Neural progenitor cell (in vitro differentiated cells): ENCODE measurements around the gene CDCA8. TPM values are rescaled to one million over a fixed set of nuclear protein-coding genes. Genes with fewer than 3 reads are reported as not detected.

Experiments used
- DNase-seq: peaks from one replicate; pipeline ENCODE4 v3.0.0-alpha.2; 2016; ENCODE audit warnings: low spot score
- H2AFZ ChIP-seq: fragments of 200-600 bp; sonication (generic); replicated peaks from 2 replicates; pipeline ENCODE4 v1.6.1; 2016; ENCODE audit warnings: antibody characterized with exemption
- H3F3A ChIP-seq: fragments of 200-600 bp; sonication (generic); 2 replicates; pipeline ENCODE4 v1.6.1; 2016; ENCODE audit warnings: antibody characterized with exemption, low read depth
- H3K27ac ChIP-seq: fragments of 200-600 bp; sonication (generic); 2 replicates; pipeline ENCODE4 v1.5.1; 2016; ENCODE audit warnings: mild to moderate bottlenecking
- H3K27me3 ChIP-seq: fragments of 200-600 bp; sonication (generic); 2 replicates; pipeline ENCODE4 v1.6.1; 2016; ENCODE audit warnings: mild to moderate bottlenecking, moderate library complexity
- H3K36me3 ChIP-seq: fragments of 200-600 bp; sonication (generic); 2 replicates; pipeline ENCODE4 v1.5.1; 2016
- H3K4me1 ChIP-seq: fragments of 200-600 bp; sonication (generic); 2 replicates; pipeline ENCODE4 v1.6.1; 2016; ENCODE audit warnings: mixed run types
- H3K4me2 ChIP-seq: fragments of 200-600 bp; sonication (generic); 2 replicates; pipeline ENCODE4 v1.6.1; 2016
- H3K4me3 ChIP-seq: fragments of 200-600 bp; sonication (generic); 2 replicates; pipeline ENCODE4 v1.5.1; 2016
- H3K79me2 ChIP-seq: fragments of 200-600 bp; sonication (generic); 2 replicates; pipeline ENCODE4 v1.6.1; 2016; ENCODE audit warnings: low read depth
- H3K9ac ChIP-seq: fragments of 200-600 bp; sonication (generic); 2 replicates; pipeline ENCODE4 v1.6.1; 2016
- H3K9me3 ChIP-seq: fragments of 200-600 bp; sonication (generic); 2 replicates; pipeline ENCODE4 v1.5.1; 2016; ENCODE audit warnings: low read depth
- H4K20me1 ChIP-seq: fragments of 200-600 bp; sonication (generic); 2 replicates; pipeline ENCODE4 v1.6.1; 2016; ENCODE audit warnings: low read depth
- H3K27ac Mint-ChIP-seq: 3 replicates; pipeline ENCODE4 v1.8.0; 2021; ENCODE audit warnings: mixed read lengths
- H3K27me3 Mint-ChIP-seq: 2 replicates; pipeline ENCODE4 v1.8.0; 2022; ENCODE audit warnings: low read depth, mild to moderate bottlenecking, inconsistent platforms, moderate library complexity, mixed read lengths; ENCODE audit not compliant: insufficient read depth
- H3K36me3 Mint-ChIP-seq: 3 replicates; pipeline ENCODE4 v1.8.0; 2021; ENCODE audit warnings: mixed read lengths
- H3K4me1 Mint-ChIP-seq: 3 replicates; pipeline ENCODE4 v1.8.0; 2021; ENCODE audit warnings: mixed read lengths
- H3K4me3 Mint-ChIP-seq: 3 replicates; pipeline ENCODE4 v1.8.0; 2021; ENCODE audit warnings: mild to moderate bottlenecking, moderate library complexity, mixed read lengths
- H3K9me3 Mint-ChIP-seq: 3 replicates; pipeline ENCODE4 v1.8.0; 2020; ENCODE audit warnings: mixed read lengths
- CTCF ChIP-seq: fragments of 200-600 bp; sonication (generic); IDR thresholded peaks from 2 replicates; pipeline ENCODE4 v1.5.1; 2017; ENCODE audit warnings: antibody characterized with exemption, mild to moderate bottlenecking
- EZH2 ChIP-seq: fragments of 200-600 bp; sonication (generic); IDR thresholded peaks from 2 replicates; pipeline ENCODE4 v1.6.1; 2017; ENCODE audit warnings: antibody characterized with exemption, mild to moderate bottlenecking, moderate library complexity
- EZH2phosphoT487 ChIP-seq: fragments of 200-600 bp; sonication (generic); IDR thresholded peaks from 2 replicates; pipeline ENCODE4 v1.6.1; 2017; ENCODE audit warnings: antibody characterized with exemption
- total RNA-seq: library from RNA; depleted of rRNA; stranded (reverse); fragments of >200 nt; gene quantifications from 2 replicates; pipeline ENCODE4 v1.2.3, GENCODE V29; 2015; ENCODE audit warnings: low replicate concordance

Gene CDCA8
- total RNA-seq, 1 donor from 2014 or later: 49.3 TPM

GRCh38 chr1:37660664-37661063 is 31.7 kb upstream of the CDCA8 start:
- H3K27me3 ChIP-seq: peaks cover 5% of the 10 kb centered on the region
- no peaks in the 10 kb centered on the region for H3K9me3 ChIP-seq
- peaks cover 70% of the 10 kb centered on the region for H3K4me1 Mint-ChIP-seq
- H2AFZ ChIP-seq: no peak overlapping the region
- no peaks in the 10 kb centered on the region for H3K9me3 Mint-ChIP-seq
- no peaks in the 10 kb centered on the region for H3K36me3 ChIP-seq
- peak overlapping the region; percentile 70 for H3K4me2 ChIP-seq
- H3K27ac Mint-ChIP-seq: peak overlapping the region; percentile 88
- DNase-seq: peak; percentile 48
- peaks cover 22% of the 10 kb centered on the region for H3F3A ChIP-seq
- no peaks in the 10 kb centered on the region for H4K20me1 ChIP-seq
- peak overlapping the region; percentile 65 for H3K4me3 Mint-ChIP-seq
- H3K9ac ChIP-seq: no peak overlapping the region
- no peaks in the 10 kb centered on the region for H3K36me3 Mint-ChIP-seq
- no peak overlapping the region for H3K27ac ChIP-seq
- peak overlapping the region; percentile 7 for H3K4me3 ChIP-seq
- peaks cover 12% of the 10 kb centered on the region for H3K27me3 Mint-ChIP-seq
- H3K4me1 ChIP-seq: peaks cover 29% of the 10 kb centered on the region
- no peak for TF ChIP-seq EZH2phosphoT487
- TF ChIP-seq EZH2: no peak
- TF ChIP-seq CTCF: no peak
- H3K79me2 ChIP-seq: no peaks in the 10 kb centered on the region

GRCh38 chr1:37661401-37661800 is 30.9 kb upstream of the CDCA8 start:
- Histone ChIP-seq H4K20me1 (no peaks in the 10 kb centered on the region), H3K79me2 (no peaks in the 10 kb centered on the region), H2AFZ (no peak overlapping the region), H3K27me3 (peaks cover 5% of the 10 kb centered on the region), H3F3A (peaks cover 22% of the 10 kb centered on the region), H3K27ac (no peak overlapping the region), H3K4me3 (no peak overlapping the region), H3K9me3 (no peaks in the 10 kb centered on the region), H3K4me2 (no peak overlapping the region), H3K4me1 (peaks cover 29% of the 10 kb centered on the region), H3K9ac (no peak overlapping the region), H3K36me3 (no peaks in the 10 kb centered on the region)
- no peaks in the 10 kb centered on the region for H3K9me3 Mint-ChIP-seq
- TF ChIP-seq CTCF (no peak), EZH2phosphoT487 (no peak), EZH2 (no peak)
- no peaks in the 10 kb centered on the region for H3K36me3 Mint-ChIP-seq
- H3K4me1 Mint-ChIP-seq: peaks cover 72% of the 10 kb centered on the region
- peak overlapping the region; percentile 65 for H3K4me3 Mint-ChIP-seq
- H3K27me3 Mint-ChIP-seq: peaks cover 10% of the 10 kb centered on the region
- peak overlapping the region; percentile 82 for H3K27ac Mint-ChIP-seq
- peak; percentile 30 for DNase-seq

- no peaks in the 10 kb centered on the region for H3K9me3 ChIP-seq
- no peak overlapping the region for H3K4me3 ChIP-seq
- Mint-ChIP-seq H3K27me3 (peaks cover 10% of the 10 kb centered on the region), H3K9me3 (no peaks in the 10 kb centered on the region), H3K4me1 (peaks cover 76% of the 10 kb centered on the region), H3K27ac (peak overlapping the region; percentile 82), H3K4me3 (peak overlapping the region; percentile 52), H3K36me3 (no peaks in the 10 kb centered on the region)
- DNase-seq: no peak
- H3K27me3 ChIP-seq: peaks cover 5% of the 10 kb centered on the region
- TF ChIP-seq EZH2 (no peak), CTCF (no peak), EZH2phosphoT487 (no peak)
- H3F3A ChIP-seq: peaks cover 22% of the 10 kb centered on the region
- H3K4me2 ChIP-seq: no peak overlapping the region
- H3K4me1 ChIP-seq: peaks cover 33% of the 10 kb centered on the region
- no peaks in the 10 kb centered on the region for H3K36me3 ChIP-seq
- H3K27ac ChIP-seq: no peak overlapping the region
- no peak overlapping the region for H3K9ac ChIP-seq
- no peaks in the 10 kb centered on the region for H4K20me1 ChIP-seq
- no peaks in the 10 kb centered on the region for H3K79me2 ChIP-seq
- H2AFZ ChIP-seq: no peak overlapping the region
Measured at GRCh38 chr1:37662031-37662755, 30.1 kb upstream of the CDCA8 start.
